Measurements from ENCODE around the gene RNF166.

Gene RNF166

GRCh38 chr16:88650749-88651275, 55.4 kb downstream of the RNF166 start, which contains the start of gene CYBA:
Gene CYBA, minus strand, starts transcription at chr16:88651053. Its CDS starts 40 bp downstream, at chr16:88651013.
- no peak for DNase-seq

GRCh38 chr16:88649924-88650748, 56.1 kb downstream of the RNF166 start:
- DNase-seq = no peak

- DNase-seq = no peak
Observed at GRCh38 chr16:88649195-88649923, 56.8 kb downstream of the RNF166 start.

DNA sequence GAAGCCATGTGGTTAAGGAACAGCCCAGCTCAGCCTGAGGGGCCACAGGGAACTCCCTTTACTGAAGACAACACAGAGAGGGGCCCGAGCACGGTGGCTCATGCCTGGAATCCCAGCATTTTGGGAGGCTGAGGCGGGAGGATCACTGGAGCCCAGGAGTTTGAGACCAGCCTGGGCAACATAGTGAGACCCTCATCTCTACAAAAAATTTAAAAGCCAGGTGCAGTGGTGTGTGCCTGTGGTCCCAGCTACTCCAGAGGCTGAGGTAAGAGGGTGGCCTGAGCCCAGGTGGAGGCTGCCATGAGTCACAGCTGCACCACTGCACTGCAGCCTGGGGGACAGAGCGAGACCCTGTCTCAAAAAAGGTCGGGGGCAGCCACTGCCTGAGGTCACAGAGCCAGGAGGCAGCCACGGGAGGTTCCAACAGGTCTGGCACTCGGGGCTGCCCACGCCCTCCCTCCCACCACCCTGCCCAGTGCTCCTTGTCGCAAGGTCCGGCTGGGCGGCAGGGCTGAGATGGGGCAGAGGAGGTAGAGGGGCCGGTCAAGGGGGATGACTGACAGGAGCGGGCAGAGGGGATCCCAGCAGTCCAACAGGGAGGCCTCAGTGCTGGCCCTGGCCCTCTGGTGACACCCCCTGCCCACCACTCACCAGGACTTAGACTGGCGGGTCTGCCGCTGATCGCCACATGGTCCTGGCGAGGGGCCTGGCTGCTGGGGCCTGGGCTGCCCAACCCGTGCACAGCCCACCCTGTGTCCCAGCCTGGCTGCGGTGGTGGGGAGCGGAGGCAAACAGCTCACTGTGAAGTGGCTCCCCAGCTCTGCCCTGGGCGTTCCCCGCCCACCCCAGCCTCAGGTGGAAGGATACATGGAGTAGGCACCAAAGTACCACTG, 58.8 kb downstream of the RNF166 start:
- DNase-seq = no peak
